IMR-90 (cell line): ENCODE results near the gene ZNF574. TPM values are rescaled to one million over a fixed set of nuclear protein-coding genes. Genes with fewer than 3 reads are reported as not detected.

Experiments
- ATAC-seq: fragments of 200-7000 bp; cut with Tn5 transposase; 2 replicates; pipeline ENCODE4 v1.9.1; 2020; ENCODE audit warnings: low read depth, mild to moderate bottlenecking, moderate library complexity
- BruUV-seq: library from RNA; stranded (reverse); fragments of 400-500 nt; replicated peaks from 2 replicates; lab custom pipeline; 2021; lab: Mats Ljungman, UMichigan
- CTCF ChIA-PET: fragments of 300-600 bp; formaldehyde crosslinking; extraction: SDS; loops from one replicate; lab custom pipeline; 2021; ENCODE audit warnings: antibody characterized with exemption; lab: Yijun Ruan, JAX
- POLR2A ChIA-PET: fragments of 300-600 bp; sonication (Branson Sonifier 250); formaldehyde crosslinking; loops from one replicate; lab custom pipeline; 2022; ENCODE audit warnings: antibody characterized with exemption; ENCODE audit not compliant: unreplicated experiment; lab: Charles Lee
- DNase-seq: peaks from one replicate; pipeline ENCODE4 v3.0.0; 2013
- H2AFZ ChIP-seq: replicated peaks from 2 replicates; pipeline ENCODE3; 2013; ENCODE audit warnings: low read length, mild to moderate bottlenecking; ENCODE audit not compliant: poor library complexity
- H2AK5ac ChIP-seq: 2 replicates; pipeline ENCODE4 v1.6.1; 2013; ENCODE audit warnings: low read depth, low read length, inconsistent platforms
- H2AK9ac ChIP-seq: replicated peaks from 2 replicates; pipeline ENCODE3; 2013; ENCODE audit warnings: mild to moderate bottlenecking, low read depth, low read length, moderate library complexity; ENCODE audit not compliant: poor library complexity
- H2BK120ac ChIP-seq: 2 replicates; pipeline ENCODE4 v1.6.1; 2013; ENCODE audit warnings: low read depth, low read length, inconsistent platforms
- H2BK15ac ChIP-seq: 3 replicates; pipeline ENCODE4 v1.6.1; 2013; ENCODE audit warnings: low read depth, low read length, inconsistent platforms
- H2BK20ac ChIP-seq: 2 replicates; pipeline ENCODE4 v1.6.1; 2013; ENCODE audit warnings: low read depth, mild to moderate bottlenecking, inconsistent platforms, low read length, moderate library complexity
- H2BK5ac ChIP-seq: 2 replicates; pipeline ENCODE4 v1.6.1; 2013; ENCODE audit warnings: mild to moderate bottlenecking, low read depth, low read length, inconsistent platforms; ENCODE audit not compliant: poor library complexity, severe bottlenecking
- H3K14ac ChIP-seq: replicated peaks from 2 replicates; pipeline ENCODE4 v1.6.1; 2013; ENCODE audit warnings: low read depth, low read length, inconsistent platforms
- H3K18ac ChIP-seq: 2 replicates; pipeline ENCODE4 v1.6.1; 2013; ENCODE audit warnings: low read depth, low read length, control low read depth
- H3K23ac ChIP-seq: 2 replicates; pipeline ENCODE4 v1.6.1; 2013; ENCODE audit warnings: low read depth, low read length, inconsistent platforms
- H3K27ac ChIP-seq: 2 replicates; pipeline ENCODE4 v1.5.1; 2013; ENCODE audit warnings: mild to moderate bottlenecking, control low read depth, low read length; ENCODE audit not compliant: insufficient read depth
- H3K27me3 ChIP-seq: 2 replicates; pipeline ENCODE4 v1.6.1; 2013; ENCODE audit warnings: low read length; ENCODE audit not compliant: control insufficient read depth, insufficient read depth
- H3K36me3 ChIP-seq: 2 replicates; pipeline ENCODE4 v1.6.1; 2013; ENCODE audit warnings: low read length, mixed read lengths; ENCODE audit not compliant: control insufficient read depth, insufficient read depth
- H3K4ac ChIP-seq: 2 replicates; pipeline ENCODE4 v1.6.1; 2013; ENCODE audit warnings: low read depth, low read length, inconsistent platforms
- H3K4me1 ChIP-seq: 2 replicates; pipeline ENCODE4 v1.6.1; 2013; ENCODE audit warnings: low read length, mixed read lengths; ENCODE audit not compliant: control insufficient read depth, insufficient read depth
- H3K4me2 ChIP-seq: 2 replicates; pipeline ENCODE4 v1.6.1; 2013; ENCODE audit warnings: low read depth, mild to moderate bottlenecking, control low read depth, low read length, moderate library complexity
- H3K4me3 ChIP-seq: 2 replicates; pipeline ENCODE4 v1.5.1; 2013; ENCODE audit warnings: low read depth, mild to moderate bottlenecking, control low read depth, low read length, moderate library complexity; ENCODE audit not compliant: insufficient read depth
- H3K56ac ChIP-seq: 2 replicates; pipeline ENCODE4 v1.6.1; 2013; ENCODE audit warnings: low read length, inconsistent platforms; ENCODE audit not compliant: insufficient read depth; ENCODE audit errors: extremely low read depth
- H3K79me1 ChIP-seq, 2 experiments: 2 replicates each; pipeline ENCODE4 v1.6.1; 2013; ENCODE audit warnings: low read length in 2 of 2, inconsistent platforms in 1 of 2, low read depth in 1 of 2
- H3K9ac ChIP-seq: 2 replicates; pipeline ENCODE4 v1.6.1; 2013; ENCODE audit warnings: low read depth, low read length, control low read depth
- H3K9me1 ChIP-seq: 2 replicates; pipeline ENCODE4 v1.6.1; 2013; ENCODE audit warnings: low read length, inconsistent platforms; ENCODE audit not compliant: insufficient read depth
- H3K9me3 ChIP-seq: 2 replicates; pipeline ENCODE4 v1.6.1; 2013; ENCODE audit warnings: low read length; ENCODE audit not compliant: control insufficient read depth, insufficient read depth
- H4K20me1 ChIP-seq: 2 replicates; pipeline ENCODE4 v1.6.1; 2013; ENCODE audit warnings: low read length, inconsistent platforms; ENCODE audit not compliant: insufficient read depth
- H4K5ac ChIP-seq: 2 replicates; pipeline ENCODE4 v1.6.1; 2013; ENCODE audit warnings: mild to moderate bottlenecking, low read depth, low read length, control low read depth
- H4K8ac ChIP-seq, 2 experiments: 2 replicates each; pipeline ENCODE4 v1.6.1; 2013; ENCODE audit warnings: low read depth in 2 of 2, low read length in 2 of 2, control low read depth in 1 of 2, inconsistent platforms in 1 of 2
- H4K91ac ChIP-seq: 2 replicates; pipeline ENCODE4 v1.6.1; 2013; ENCODE audit warnings: low read depth, low read length, inconsistent platforms; ENCODE audit not compliant: insufficient read depth
- FOS ChIP-seq: fragments of 150-350 bp; IDR thresholded peaks from 2 replicates; pipeline ENCODE4 v1.6.1; 2016; ENCODE audit warnings: low read depth, low read length
- POLR2A ChIP-seq: IDR thresholded peaks from 2 replicates; pipeline ENCODE4 v1.6.1; 2012; ENCODE audit warnings: mild to moderate bottlenecking, low read depth, low read length
- RAD21 ChIP-seq: IDR thresholded peaks from 2 replicates; pipeline ENCODE4 v1.6.1; 2012; ENCODE audit warnings: low read length, improper control_type of control experiment
- WGBS, 2 experiments: methylation state at CpG; one replicate each; pipeline versions ENCODE4 v1.1.5 to v1.1.7; 2013; ENCODE audit warnings: missing lambda C conversion rate in 2 of 2; ENCODE audit not compliant: insufficient read length in 1 of 2; ENCODE audit errors: extremely low coverage in 2 of 2; 5-methylcytosine and 5-hydroxymethylcytosine counted together
- dilution Hi-C: fragments of 300-500 bp; cut with HindIII; formaldehyde crosslinking; loops from one replicate; pipeline ENCODE4 v1.14.3; 2018; ENCODE audit warnings: low sequenced_read_pairs; ENCODE audit not compliant: unreplicated experiment
- in situ Hi-C: fragments of 300-500 bp; cut with MboI; formaldehyde crosslinking; loops from 3 replicates; pipeline ENCODE4 v1.14.3; 2019; ENCODE audit warnings: low sequenced_read_pairs, inconsistent platforms, mixed read lengths
- intact Hi-C: fragments of 100-400 bp; cut with micrococcal nuclease; formaldehyde crosslinking; loops from 2 replicates; pipeline ENCODE4 v1.10.0; 2022
- polyA plus RNA-seq, 3 experiments: library from polyadenylated mRNA; depleted of rRNA; stranded (reverse); fragments of >200 nt; gene quantifications; 2 replicates each; pipeline ENCODE4 v1.2.3, GENCODE V29; 2012; ENCODE audit warnings: low replicate concordance in 1 of 3
- total RNA-seq: library from RNA; depleted of rRNA; stranded (reverse); fragments of >200 nt; gene quantifications from 2 replicates; pipeline ENCODE4 v1.2.3, GENCODE V29; 2012

ZNF574 gene
- total and polyA plus RNA-seq, 2 of the 4 experiments (the other 2 are of a cell fraction) = 8.1 to 14.1 TPM

DNA sequence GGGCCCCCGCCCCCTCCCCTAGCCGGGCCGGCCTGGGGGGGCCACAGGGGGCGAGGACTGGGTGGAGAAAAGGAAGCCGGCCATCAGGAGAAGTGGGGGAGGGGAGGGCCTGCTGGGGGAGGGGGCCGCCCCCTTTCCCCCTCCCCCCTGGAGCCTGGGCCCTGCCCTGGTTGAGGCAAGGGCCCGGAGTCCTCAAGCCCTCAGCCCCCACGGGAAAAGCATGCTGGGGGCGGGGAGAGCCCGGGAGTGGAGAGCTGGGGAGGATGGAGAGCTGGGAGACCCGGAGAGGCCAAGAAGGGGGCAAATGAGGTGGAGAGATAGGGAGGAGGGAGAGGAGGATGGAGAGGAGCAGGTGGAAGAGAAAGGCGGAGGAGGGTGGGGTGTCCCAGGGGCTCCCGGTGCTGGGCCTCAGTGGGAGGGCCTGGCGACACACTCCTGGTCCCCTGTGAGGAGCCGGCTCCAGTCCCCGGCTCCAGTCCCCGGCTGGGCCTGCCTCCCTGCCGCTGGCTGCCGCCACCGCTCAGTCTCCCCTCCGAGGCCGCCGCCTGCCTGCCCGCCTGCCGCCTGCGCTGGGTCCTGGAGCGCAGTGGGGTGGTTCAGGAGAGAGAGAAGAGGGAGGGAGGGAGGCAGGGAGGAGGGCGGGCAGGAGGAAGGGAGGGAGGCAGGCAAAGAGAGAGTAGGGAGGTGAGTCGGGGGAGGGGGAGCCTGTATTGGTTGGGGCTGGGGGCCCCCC is 6.2 kb upstream of the ZNF574 start, which contains the start of gene GRIK5:
Gene GRIK5 (minus strand): TSS at position 588 of the 733 bp plus-strand sequence. CDS start 4,436 bp downstream, outside the sequence.
- Histone ChIP-seq H3K9ac (no peak within 1 kb of the TSS), H2BK15ac (no peak within 1 kb of the TSS), H3K9me1 (no peaks in the 10 kb centered on the region), H2BK120ac (no peak within 1 kb of the TSS), H3K36me3 (no peaks in the 10 kb centered on the region), H3K4me2 (no peak within 1 kb of the TSS), H3K27ac (no peak within 1 kb of the TSS), H3K4me3 (no peak within 1 kb of the TSS), H2BK5ac (no peak within 1 kb of the TSS), H2AK5ac (no peak within 1 kb of the TSS), H3K79me1 (peaks cover 4% of the 10 kb centered on the region in 2 experiments; a peak in 1 of 4 replicates), H3K9me3 (no peaks in the 10 kb centered on the region), H2AK9ac (no peak within 1 kb of the TSS), H3K18ac (no peak within 1 kb of the TSS), H4K91ac (no peak within 1 kb of the TSS), H4K8ac (no peak within 1 kb of the TSS), H3K14ac (no peak within 1 kb of the TSS), H4K20me1 (no peaks in the 10 kb centered on the region), H3K56ac (no peak within 1 kb of the TSS), H2AFZ (peak within 1 kb of the TSS; percentile 33), H3K27me3 (peaks cover 54% of the 10 kb centered on the region), H4K5ac (no peak within 1 kb of the TSS), H3K23ac (no peak within 1 kb of the TSS; the same call in 1 of the 2 replicates), H3K4me1 (no peaks in the 10 kb centered on the region), H2BK20ac (no peak within 1 kb of the TSS), H3K4ac (no peak within 1 kb of the TSS)
- TF ChIP-seq FOS (no peak), RAD21 (no peak), POLR2A (no peak)
- in situ Hi-C loops (no loop called here), intact Hi-C loops (no loop called here), dilution Hi-C loops (no loop called here)
- ATAC-seq = peak; percentile 56
- ChIA-PET CTCF (no interaction called here), POLR2A (no interaction called here)
- BruUV-seq = no TSS peak
- no peak for DNase-seq
- 11% methylated on average over 5 of the region's 29 CpGs; no CpG with 5 or more reads in 1 of the 2 experiments for WGBS, 2 experiments
